Panc1 (cell line): ENCODE data around the gene LRFN2. TPM values are rescaled to one million over a fixed set of nuclear protein-coding genes. Genes with fewer than 3 reads are reported as not detected.

ENCODE experiments used
- ATAC-seq: fragments of 200-7000 bp; cut with Tn5 transposase; 2 replicates; pipeline ENCODE4 v1.9.1; 2020; ENCODE audit warnings: mild to moderate bottlenecking, moderate library complexity
- BruUV-seq: library from RNA; stranded (reverse); fragments of 400-500 nt; replicated peaks from 2 replicates; lab custom pipeline; 2021; lab: Mats Ljungman, UMichigan
- CTCF ChIA-PET: fragments of 300-600 bp; sonication (Branson Sonifier 250); formaldehyde crosslinking; loops from one replicate; lab custom pipeline; 2022; ENCODE audit warnings: antibody characterized with exemption; lab: Charles Lee
- POLR2A ChIA-PET: fragments of 300-600 bp; sonication (Branson Sonifier 250); formaldehyde crosslinking; loops from one replicate; lab custom pipeline; 2022; ENCODE audit warnings: antibody characterized with exemption; lab: Charles Lee
- DNase-seq: peaks from one replicate; pipeline ENCODE4 v3.0.0-alpha.2; 2010; ENCODE audit warnings: low read depth, low spot score
- H3K27ac ChIP-seq: 2 replicates; pipeline ENCODE4 v1.5.1; 2011; ENCODE audit warnings: mild to moderate bottlenecking, low read length, inconsistent platforms
- H3K27me3 ChIP-seq: fragments of 200-500 bp; sonication (Bioruptor generic); 2 replicates; pipeline ENCODE4 v1.6.0; 2014; ENCODE audit warnings: low read length, inconsistent platforms; ENCODE audit not compliant: control insufficient read depth, insufficient read depth
- H3K36me3 ChIP-seq: fragments of 200-500 bp; sonication (Bioruptor generic); 2 replicates; pipeline ENCODE4 v1.5.1; 2014; ENCODE audit warnings: inconsistent platforms, mild to moderate bottlenecking, low read length, moderate library complexity; ENCODE audit not compliant: control insufficient read depth, insufficient read depth
- H3K4me1 ChIP-seq: 2 replicates; pipeline ENCODE4 v1.5.1; 2011; ENCODE audit warnings: inconsistent platforms, mild to moderate bottlenecking, low read length, moderate library complexity; ENCODE audit not compliant: control insufficient read depth, insufficient read depth
- H3K4me3 ChIP-seq, 2 experiments: 2 replicates each; pipeline ENCODE4 v1.5.1; 2011 to 2012; ENCODE audit warnings: low read depth in 2 of 2, low read length in 2 of 2, mild to moderate bottlenecking in 2 of 2, inconsistent platforms in 1 of 2, moderate library complexity in 1 of 2
- H3K9me3 ChIP-seq: fragments of 200-500 bp; sonication (Bioruptor generic); 2 replicates; pipeline ENCODE4 v1.5.1; 2014; ENCODE audit warnings: low read depth, mild to moderate bottlenecking, inconsistent platforms, low read length, moderate library complexity; ENCODE audit not compliant: control insufficient read depth, insufficient read depth
- CTCF ChIP-seq: fragments of 450-650 bp; IDR thresholded peaks from 2 replicates; pipeline ENCODE4 v1.5.1; 2017; ENCODE audit warnings: mild to moderate bottlenecking
- POLR2AphosphoS5 ChIP-seq: IDR thresholded peaks from 2 replicates; pipeline ENCODE4 v1.6.1; 2012; ENCODE audit warnings: mild to moderate bottlenecking, low read depth, low read length, moderate library complexity
- REST ChIP-seq, 2 experiments: IDR thresholded peaks; 2 replicates each; pipeline ENCODE4 v1.6.1; 2011 to 2012; ENCODE audit warnings: low read depth in 2 of 2, control low read depth in 1 of 2, low read length in 1 of 2, mild to moderate bottlenecking in 1 of 2, moderate library complexity in 1 of 2; ENCODE audit not compliant: insufficient read depth in 1 of 2
- SIN3A ChIP-seq: IDR thresholded peaks from 2 replicates; pipeline ENCODE4 v1.6.1; 2012; ENCODE audit warnings: low read depth, mild to moderate bottlenecking, low read length, moderate library complexity, borderline replicate concordance; ENCODE audit not compliant: insufficient read depth
- TCF7L2 ChIP-seq: IDR thresholded peaks from 2 replicates; pipeline ENCODE4 v1.6.1; 2011; ENCODE audit warnings: mild to moderate bottlenecking, low read depth, low read length, inconsistent platforms
- in situ Hi-C: cut with HindIII; loops from 2 replicates; pipeline ENCODE4 v1.10.0; 2016; ENCODE audit warnings: low sequenced_read_pairs, low pct_unique_long_range_greater_than_20kb
- intact Hi-C: fragments of 100-400 bp; cut with micrococcal nuclease; formaldehyde crosslinking; loops from one replicate; pipeline ENCODE4 v1.10.0; 2022; ENCODE audit not compliant: unreplicated experiment
- total RNA-seq: library from RNA; stranded (reverse); gene quantifications from one replicate; pipeline ENCODE4 v1.2.1, GENCODE V29; 2021; ENCODE audit not compliant: unreplicated experiment

The LRFN2 gene
- total RNA-seq, 1 experiment from 2014 or later: 0.05 TPM

GRCh38 chr6:40444312-40444711 lies 142.9 kb downstream of the LRFN2 start:
- ChIA-PET CTCF (no interaction called here), POLR2A (no interaction called here)
- no peak for ATAC-seq
- H3K4me1 ChIP-seq: no peaks in the 10 kb centered on the region
- no peak for DNase-seq
- H3K4me3 ChIP-seq: no peak overlapping the region
- no TSS peak for BruUV-seq
- no peaks in the 10 kb centered on the region; the same call in 1 of the 2 replicates for H3K27me3 ChIP-seq
- in situ Hi-C loops (no loop called here), intact Hi-C loops (no loop called here)
- H3K27ac ChIP-seq: no peak overlapping the region
- no peaks in the 10 kb centered on the region for H3K9me3 ChIP-seq
- TF ChIP-seq CTCF (no peak), POLR2AphosphoS5 (no peak), TCF7L2 (no peak), SIN3A (no peak), REST (IDR thresholded peaks at IDR 0.05; ENCODE audit: insufficient read depth in 1 of 2, low read depth in 2 of 2, low read length in 1 of 2) (no peak)
- no peaks in the 10 kb centered on the region; the same call in 1 of the 2 replicates for H3K36me3 ChIP-seq

GRCh38 chr6:40443842-40444241 lies 143.3 kb downstream of the LRFN2 start:
- Histone ChIP-seq H3K36me3 (no peaks in the 10 kb centered on the region; the same call in 1 of the 2 replicates), H3K27me3 (no peaks in the 10 kb centered on the region; the same call in 1 of the 2 replicates), H3K9me3 (no peaks in the 10 kb centered on the region), H3K27ac (no peak overlapping the region), H3K4me3 (no peak overlapping the region), H3K4me1 (no peaks in the 10 kb centered on the region)
- in situ Hi-C loops: no loop called here
- DNase-seq (no peak), ATAC-seq (no peak)
- no TSS peak for BruUV-seq
- intact Hi-C loops: no loop called here
- ChIA-PET POLR2A (no interaction called here), CTCF (no interaction called here)
- TF ChIP-seq SIN3A (no peak), TCF7L2 (no peak)

GRCh38 chr6:40442591-40442990 lies 144.6 kb downstream of the LRFN2 start:
- no peak overlapping the region for H3K4me3 ChIP-seq
- no peaks in the 10 kb centered on the region for H3K9me3 ChIP-seq
- DNase-seq: no peak
- POLR2A ChIA-PET: no interaction called here
- H3K36me3 ChIP-seq: no peaks in the 10 kb centered on the region; the same call in 1 of the 2 replicates
- intact Hi-C loops (no loop called here), in situ Hi-C loops (no loop called here)
- CTCF ChIA-PET: no interaction called here
- H3K4me1 ChIP-seq: no peaks in the 10 kb centered on the region
- H3K27me3 ChIP-seq: no peaks in the 10 kb centered on the region; the same call in 1 of the 2 replicates
- ATAC-seq: no peak
- no TSS peak for BruUV-seq
- TF ChIP-seq CTCF (no peak), TCF7L2 (no peak), SIN3A (no peak), POLR2AphosphoS5 (no peak), REST (IDR thresholded peaks at IDR 0.05; ENCODE audit: insufficient read depth in 1 of 2, low read depth in 2 of 2, low read length in 1 of 2) (no peak)
- H3K27ac ChIP-seq: no peak overlapping the region
